IMR-90 (cell line): ENCODE results near the gene THAP5. TPM values are rescaled to one million over a fixed set of nuclear protein-coding genes. Genes with fewer than 3 reads are reported as not detected.
A peak's percentile ranks its signal among the peaks of the same experiment; 100 is the strongest.

Experiments
- ATAC-seq: fragments of 200-7000 bp; cut with Tn5 transposase; 2 replicates; pipeline ENCODE4 v1.9.1; 2020; ENCODE audit warnings: low read depth, mild to moderate bottlenecking, moderate library complexity
- BruUV-seq: library from RNA; stranded (reverse); fragments of 400-500 nt; replicated peaks from 2 replicates; lab custom pipeline; 2021; lab: Mats Ljungman, UMichigan
- CTCF ChIA-PET: fragments of 300-600 bp; formaldehyde crosslinking; extraction: SDS; loops from one replicate; lab custom pipeline; 2021; ENCODE audit warnings: antibody characterized with exemption; lab: Yijun Ruan, JAX
- POLR2A ChIA-PET: fragments of 300-600 bp; sonication (Branson Sonifier 250); formaldehyde crosslinking; loops from one replicate; lab custom pipeline; 2022; ENCODE audit warnings: antibody characterized with exemption; ENCODE audit not compliant: unreplicated experiment; lab: Charles Lee
- DNase-seq: peaks from one replicate; pipeline ENCODE4 v3.0.0; 2013
- H2AFZ ChIP-seq: replicated peaks from 2 replicates; pipeline ENCODE3; 2013; ENCODE audit warnings: low read length, mild to moderate bottlenecking; ENCODE audit not compliant: poor library complexity
- H2AK5ac ChIP-seq: 2 replicates; pipeline ENCODE4 v1.6.1; 2013; ENCODE audit warnings: low read depth, low read length, inconsistent platforms
- H2AK9ac ChIP-seq: replicated peaks from 2 replicates; pipeline ENCODE3; 2013; ENCODE audit warnings: mild to moderate bottlenecking, low read depth, low read length, moderate library complexity; ENCODE audit not compliant: poor library complexity
- H2BK120ac ChIP-seq: 2 replicates; pipeline ENCODE4 v1.6.1; 2013; ENCODE audit warnings: low read depth, low read length, inconsistent platforms
- H2BK15ac ChIP-seq: 3 replicates; pipeline ENCODE4 v1.6.1; 2013; ENCODE audit warnings: low read depth, low read length, inconsistent platforms
- H2BK20ac ChIP-seq: 2 replicates; pipeline ENCODE4 v1.6.1; 2013; ENCODE audit warnings: low read depth, mild to moderate bottlenecking, inconsistent platforms, low read length, moderate library complexity
- H2BK5ac ChIP-seq: 2 replicates; pipeline ENCODE4 v1.6.1; 2013; ENCODE audit warnings: mild to moderate bottlenecking, low read depth, low read length, inconsistent platforms; ENCODE audit not compliant: poor library complexity, severe bottlenecking
- H3K14ac ChIP-seq: replicated peaks from 2 replicates; pipeline ENCODE4 v1.6.1; 2013; ENCODE audit warnings: low read depth, low read length, inconsistent platforms
- H3K18ac ChIP-seq: 2 replicates; pipeline ENCODE4 v1.6.1; 2013; ENCODE audit warnings: low read depth, low read length, control low read depth
- H3K23ac ChIP-seq: 2 replicates; pipeline ENCODE4 v1.6.1; 2013; ENCODE audit warnings: low read depth, low read length, inconsistent platforms
- H3K27ac ChIP-seq: 2 replicates; pipeline ENCODE4 v1.5.1; 2013; ENCODE audit warnings: mild to moderate bottlenecking, control low read depth, low read length; ENCODE audit not compliant: insufficient read depth
- H3K27me3 ChIP-seq: 2 replicates; pipeline ENCODE4 v1.6.1; 2013; ENCODE audit warnings: low read length; ENCODE audit not compliant: control insufficient read depth, insufficient read depth
- H3K36me3 ChIP-seq: 2 replicates; pipeline ENCODE4 v1.6.1; 2013; ENCODE audit warnings: low read length, mixed read lengths; ENCODE audit not compliant: control insufficient read depth, insufficient read depth
- H3K4ac ChIP-seq: 2 replicates; pipeline ENCODE4 v1.6.1; 2013; ENCODE audit warnings: low read depth, low read length, inconsistent platforms
- H3K4me1 ChIP-seq: 2 replicates; pipeline ENCODE4 v1.6.1; 2013; ENCODE audit warnings: low read length, mixed read lengths; ENCODE audit not compliant: control insufficient read depth, insufficient read depth
- H3K4me2 ChIP-seq: 2 replicates; pipeline ENCODE4 v1.6.1; 2013; ENCODE audit warnings: low read depth, mild to moderate bottlenecking, control low read depth, low read length, moderate library complexity
- H3K4me3 ChIP-seq: 2 replicates; pipeline ENCODE4 v1.5.1; 2013; ENCODE audit warnings: low read depth, mild to moderate bottlenecking, control low read depth, low read length, moderate library complexity; ENCODE audit not compliant: insufficient read depth
- H3K56ac ChIP-seq: 2 replicates; pipeline ENCODE4 v1.6.1; 2013; ENCODE audit warnings: low read length, inconsistent platforms; ENCODE audit not compliant: insufficient read depth; ENCODE audit errors: extremely low read depth
- H3K79me1 ChIP-seq, 2 experiments: 2 replicates each; pipeline ENCODE4 v1.6.1; 2013; ENCODE audit warnings: low read length in 2 of 2, inconsistent platforms in 1 of 2, low read depth in 1 of 2
- H3K9ac ChIP-seq: 2 replicates; pipeline ENCODE4 v1.6.1; 2013; ENCODE audit warnings: low read depth, low read length, control low read depth
- H3K9me1 ChIP-seq: 2 replicates; pipeline ENCODE4 v1.6.1; 2013; ENCODE audit warnings: low read length, inconsistent platforms; ENCODE audit not compliant: insufficient read depth
- H3K9me3 ChIP-seq: 2 replicates; pipeline ENCODE4 v1.6.1; 2013; ENCODE audit warnings: low read length; ENCODE audit not compliant: control insufficient read depth, insufficient read depth
- H4K20me1 ChIP-seq: 2 replicates; pipeline ENCODE4 v1.6.1; 2013; ENCODE audit warnings: low read length, inconsistent platforms; ENCODE audit not compliant: insufficient read depth
- H4K5ac ChIP-seq: 2 replicates; pipeline ENCODE4 v1.6.1; 2013; ENCODE audit warnings: mild to moderate bottlenecking, low read depth, low read length, control low read depth
- H4K8ac ChIP-seq, 2 experiments: 2 replicates each; pipeline ENCODE4 v1.6.1; 2013; ENCODE audit warnings: low read depth in 2 of 2, low read length in 2 of 2, control low read depth in 1 of 2, inconsistent platforms in 1 of 2
- H4K91ac ChIP-seq: 2 replicates; pipeline ENCODE4 v1.6.1; 2013; ENCODE audit warnings: low read depth, low read length, inconsistent platforms; ENCODE audit not compliant: insufficient read depth
- BHLHE40 ChIP-seq: fragments of 150-350 bp; IDR thresholded peaks from 2 replicates; pipeline ENCODE4 v1.6.1; 2016; ENCODE audit warnings: mild to moderate bottlenecking, low read depth, low read length
- CTCF ChIP-seq: conservative IDR thresholded peaks from 2 replicates; pipeline ENCODE4 v1.5.1; 2012; ENCODE audit warnings: mild to moderate bottlenecking, low read depth, low read length, improper control_type of control experiment
- ELK1 ChIP-seq: fragments of 150-350 bp; IDR thresholded peaks from 2 replicates; pipeline ENCODE4 v1.6.1; 2016; ENCODE audit warnings: low read depth, mild to moderate bottlenecking, low read length, moderate library complexity, borderline replicate concordance
- FOS ChIP-seq: fragments of 150-350 bp; IDR thresholded peaks from 2 replicates; pipeline ENCODE4 v1.6.1; 2016; ENCODE audit warnings: low read depth, low read length
- MAFK ChIP-seq: IDR thresholded peaks from 2 replicates; pipeline ENCODE4 v1.6.1; 2012; ENCODE audit warnings: low read depth, low read length, improper control_type of control experiment
- MAZ ChIP-seq: IDR thresholded peaks from 2 replicates; pipeline ENCODE4 v1.6.1; 2012; ENCODE audit warnings: low read depth, mild to moderate bottlenecking, low read length, improper control_type of control experiment, moderate library complexity, borderline replicate concordance
- MXI1 ChIP-seq: IDR thresholded peaks from 2 replicates; pipeline ENCODE4 v1.6.1; 2012; ENCODE audit warnings: low read depth, mild to moderate bottlenecking, low read length, moderate library complexity, borderline replicate concordance
- NFE2L2 ChIP-seq: fragments of 150-350 bp; IDR thresholded peaks from 2 replicates; pipeline ENCODE4 v1.6.1; 2016; ENCODE audit warnings: low read depth, mild to moderate bottlenecking, low read length
- POLR2A ChIP-seq: IDR thresholded peaks from 2 replicates; pipeline ENCODE4 v1.6.1; 2012; ENCODE audit warnings: mild to moderate bottlenecking, low read depth, low read length
- RAD21 ChIP-seq: IDR thresholded peaks from 2 replicates; pipeline ENCODE4 v1.6.1; 2012; ENCODE audit warnings: low read length, improper control_type of control experiment
- RCOR1 ChIP-seq: IDR thresholded peaks from 2 replicates; pipeline ENCODE4 v1.6.1; 2012; ENCODE audit warnings: mild to moderate bottlenecking, low read length, improper control_type of control experiment; ENCODE audit not compliant: insufficient replicate concordance
- SMC3 ChIP-seq: fragments of 150-350 bp; IDR thresholded peaks from 2 replicates; pipeline ENCODE4 v1.6.1; 2016; ENCODE audit warnings: low read depth, mild to moderate bottlenecking, antibody characterized with exemption, low read length, moderate library complexity
- WGBS, 2 experiments: methylation state at CpG; one replicate each; pipeline versions ENCODE4 v1.1.5 to v1.1.7; 2013; ENCODE audit warnings: missing lambda C conversion rate in 2 of 2; ENCODE audit not compliant: insufficient read length in 1 of 2; ENCODE audit errors: extremely low coverage in 2 of 2; 5-methylcytosine and 5-hydroxymethylcytosine counted together
- dilution Hi-C: fragments of 300-500 bp; cut with HindIII; formaldehyde crosslinking; loops from one replicate; pipeline ENCODE4 v1.14.3; 2018; ENCODE audit warnings: low sequenced_read_pairs; ENCODE audit not compliant: unreplicated experiment
- in situ Hi-C: fragments of 300-500 bp; cut with MboI; formaldehyde crosslinking; loops from 3 replicates; pipeline ENCODE4 v1.14.3; 2019; ENCODE audit warnings: low sequenced_read_pairs, inconsistent platforms, mixed read lengths
- intact Hi-C: fragments of 100-400 bp; cut with micrococcal nuclease; formaldehyde crosslinking; loops from 2 replicates; pipeline ENCODE4 v1.10.0; 2022
- polyA plus RNA-seq, 3 experiments: library from polyadenylated mRNA; depleted of rRNA; stranded (reverse); fragments of >200 nt; gene quantifications; 2 replicates each; pipeline ENCODE4 v1.2.3, GENCODE V29; 2012; ENCODE audit warnings: low replicate concordance in 1 of 3
- total RNA-seq: library from RNA; depleted of rRNA; stranded (reverse); fragments of >200 nt; gene quantifications from 2 replicates; pipeline ENCODE4 v1.2.3, GENCODE V29; 2012

The THAP5 gene
- total and polyA plus RNA-seq, 2 of the 4 experiments (the other 2 are of a cell fraction) = 6.7 to 23.7 TPM

GRCh38 chr7:108526768-108527017, 42.8 kb downstream of the THAP5 start:
- CTCF ChIA-PET = no interaction called here
- peak overlapping the region; percentile 99 for H2AFZ ChIP-seq
- H4K20me1 ChIP-seq = peaks cover 6% of the 10 kb centered on the region; the same call in 1 of the 2 replicates
- POLR2A ChIA-PET = no interaction called here
- H3K36me3 ChIP-seq = no peaks in the 10 kb centered on the region
- peaks cover 4% of the 10 kb centered on the region; the same call in 1 of the 2 replicates for H3K4me1 ChIP-seq
- peak overlapping the region; percentile 22 for H4K5ac ChIP-seq
- peak overlapping the region; percentile 46; the same call in 1 of the 2 replicates for H4K91ac ChIP-seq
- ATAC-seq = no peak
- H3K56ac ChIP-seq = peak overlapping the region; percentile 58; the same call in 1 of the 2 replicates
- peak overlapping the region; percentile 75 to 85 for H4K8ac ChIP-seq
- H3K18ac ChIP-seq = no peak overlapping the region
- H2AK5ac ChIP-seq = no peak overlapping the region
- in situ Hi-C loops (loop anchor here (5.0 kb wide), 1 partner anchor 46 kb away; no protein-coding TSS in a partner anchor), dilution Hi-C loops (no loop called here), intact Hi-C loops (no loop called here)
- no peaks in the 10 kb centered on the region for H3K9me3 ChIP-seq
- DNase-seq = no peak
- 0 out of 2 replicates have a peak overlapping the region, but pooled peaks have one; percentile 40 for H3K23ac ChIP-seq
- TF ChIP-seq NFE2L2 = no peak
- no peak for TF ChIP-seq MXI1
- no peak for TF ChIP-seq MAZ
- TF ChIP-seq RCOR1 = no peak
- TF ChIP-seq BHLHE40 = no peak
- no peak for TF ChIP-seq SMC3
- TF ChIP-seq POLR2A = no peak
- TF ChIP-seq ELK1 = no peak
- TF ChIP-seq RAD21 = no peak
- TF ChIP-seq MAFK = no peak
- TF ChIP-seq FOS = no peak
- no peak for TF ChIP-seq CTCF
- no peak overlapping the region for H2BK15ac ChIP-seq
- H2BK5ac ChIP-seq = peak overlapping the region; percentile 37
- peak overlapping the region; percentile 67 for H3K4me3 ChIP-seq
- no peaks in the 10 kb centered on the region for H3K27me3 ChIP-seq
- no CpG with 5 or more reads among the region's 3 CpGs for WGBS, 2 experiments
- no TSS peak for BruUV-seq
- peaks cover 4 to 28% of the 10 kb centered on the region in 2 experiments; a peak in 2 of 4 replicates for H3K79me1 ChIP-seq
- peak overlapping the region; percentile 4; the same call in 1 of the 2 replicates for H2BK120ac ChIP-seq
- peak overlapping the region; percentile 76 for H3K9ac ChIP-seq
- H3K27ac ChIP-seq = peak overlapping the region; percentile 78
- peak overlapping the region; percentile 86 for H3K4me2 ChIP-seq
- no peak overlapping the region for H2BK20ac ChIP-seq
- peak overlapping the region; percentile 67 for H3K4ac ChIP-seq
- peak overlapping the region; percentile 68 for H2AK9ac ChIP-seq
- peak overlapping the region; percentile 45 for H3K14ac ChIP-seq
- no peaks in the 10 kb centered on the region for H3K9me1 ChIP-seq
